ENCODE results near the gene COL9A1.

The COL9A1 gene

GRCh38 chr6:70274338-70274737 is 28.5 kb downstream of the COL9A1 start:
- H3K27me3 ChIP-seq (ENCODE audit: control insufficient read depth in 2 of 2, insufficient read depth in 2 of 2, low read length in 2 of 2), result no peaks in the 10 kb centered on the region
- no peaks in the 10 kb centered on the region for H3K4me1 ChIP-seq (ENCODE audit: control insufficient read depth in 2 of 2, insufficient read depth in 2 of 2, low read length in 2 of 2)
- H3K4me3 ChIP-seq (ENCODE audit: low read length in 2 of 2), result no peak overlapping the region
- H3K9ac ChIP-seq (ENCODE audit: low read depth in 1 of 2, low read length in 2 of 2), result no peak overlapping the region
- H3K9me3 ChIP-seq (ENCODE audit: control insufficient read depth in 2 of 2, low read length in 2 of 2), result no peaks in the 10 kb centered on the region
- H3K27ac ChIP-seq (ENCODE audit: low read depth in 2 of 2, low read length in 2 of 2), result no peak overlapping the region
- no peaks in the 10 kb centered on the region for H3K36me3 ChIP-seq (ENCODE audit: control insufficient read depth in 2 of 2, insufficient read depth in 2 of 2, low read length in 2 of 2)

GRCh38 chr6:70272071-70272470 is 30.8 kb downstream of the COL9A1 start:
- no peaks in the 10 kb centered on the region for H3K27me3 ChIP-seq (ENCODE audit: control insufficient read depth in 2 of 2, insufficient read depth in 2 of 2, low read length in 2 of 2)
- H3K36me3 ChIP-seq (ENCODE audit: control insufficient read depth in 2 of 2, insufficient read depth in 2 of 2, low read length in 2 of 2), result no peaks in the 10 kb centered on the region
- no peak overlapping the region for H3K9ac ChIP-seq (ENCODE audit: low read depth in 1 of 2, low read length in 2 of 2)
- no peak overlapping the region for H3K27ac ChIP-seq (ENCODE audit: low read depth in 2 of 2, low read length in 2 of 2)
- no peaks in the 10 kb centered on the region for H3K4me1 ChIP-seq (ENCODE audit: control insufficient read depth in 2 of 2, insufficient read depth in 2 of 2, low read length in 2 of 2)
- no peaks in the 10 kb centered on the region for H3K9me3 ChIP-seq (ENCODE audit: control insufficient read depth in 2 of 2, low read length in 2 of 2)
- H3K4me3 ChIP-seq (ENCODE audit: low read length in 2 of 2), result no peak overlapping the region

- H3K4me3 ChIP-seq (ENCODE audit: low read length in 2 of 2), result no peak overlapping the region
- no peak overlapping the region for H3K27ac ChIP-seq (ENCODE audit: low read depth in 2 of 2, low read length in 2 of 2)
- no peaks in the 10 kb centered on the region for H3K4me1 ChIP-seq (ENCODE audit: control insufficient read depth in 2 of 2, insufficient read depth in 2 of 2, low read length in 2 of 2)
- H3K36me3 ChIP-seq (ENCODE audit: control insufficient read depth in 2 of 2, insufficient read depth in 2 of 2, low read length in 2 of 2), result no peaks in the 10 kb centered on the region
- no peaks in the 10 kb centered on the region for H3K27me3 ChIP-seq (ENCODE audit: control insufficient read depth in 2 of 2, insufficient read depth in 2 of 2, low read length in 2 of 2)
- no peak overlapping the region for H3K9ac ChIP-seq (ENCODE audit: low read depth in 1 of 2, low read length in 2 of 2)
- H3K9me3 ChIP-seq (ENCODE audit: control insufficient read depth in 2 of 2, low read length in 2 of 2), result no peaks in the 10 kb centered on the region
Measured at GRCh38 chr6:70270287-70271005, 32.4 kb downstream of the COL9A1 start.

GRCh38 chr6:70266142-70266541 is 36.7 kb downstream of the COL9A1 start:
- no peaks in the 10 kb centered on the region for H3K36me3 ChIP-seq (ENCODE audit: control insufficient read depth in 2 of 2, insufficient read depth in 2 of 2, low read length in 2 of 2)
- no peak overlapping the region for H3K4me3 ChIP-seq (ENCODE audit: low read length in 2 of 2)
- no peaks in the 10 kb centered on the region for H3K27me3 ChIP-seq (ENCODE audit: control insufficient read depth in 2 of 2, insufficient read depth in 2 of 2, low read length in 2 of 2)
- no peak overlapping the region for H3K9ac ChIP-seq (ENCODE audit: low read depth in 1 of 2, low read length in 2 of 2)
- H3K9me3 ChIP-seq (ENCODE audit: control insufficient read depth in 2 of 2, low read length in 2 of 2), result no peaks in the 10 kb centered on the region
- H3K27ac ChIP-seq (ENCODE audit: low read depth in 2 of 2, low read length in 2 of 2), result no peak overlapping the region
- no peaks in the 10 kb centered on the region for H3K4me1 ChIP-seq (ENCODE audit: control insufficient read depth in 2 of 2, insufficient read depth in 2 of 2, low read length in 2 of 2)

GRCh38 chr6:70264306-70264705 is 38.6 kb downstream of the COL9A1 start:
- Histone ChIP-seq H3K27ac (ENCODE audit: low read depth in 2 of 2, low read length in 2 of 2) (no peak overlapping the region), H3K9ac (ENCODE audit: low read depth in 1 of 2, low read length in 2 of 2) (no peak overlapping the region), H3K36me3 (ENCODE audit: control insufficient read depth in 2 of 2, insufficient read depth in 2 of 2, low read length in 2 of 2) (no peaks in the 10 kb centered on the region), H3K27me3 (ENCODE audit: control insufficient read depth in 2 of 2, insufficient read depth in 2 of 2, low read length in 2 of 2) (no peaks in the 10 kb centered on the region), H3K4me1 (ENCODE audit: control insufficient read depth in 2 of 2, insufficient read depth in 2 of 2, low read length in 2 of 2) (no peaks in the 10 kb centered on the region), H3K9me3 (ENCODE audit: control insufficient read depth in 2 of 2, low read length in 2 of 2) (no peaks in the 10 kb centered on the region), H3K4me3 (ENCODE audit: low read length in 2 of 2) (no peak overlapping the region)

GRCh38 chr6:70258483-70258882 is 44.4 kb downstream of the COL9A1 start:
- H3K36me3 ChIP-seq (ENCODE audit: control insufficient read depth in 2 of 2, insufficient read depth in 2 of 2, low read length in 2 of 2), result no peaks in the 10 kb centered on the region
- H3K9ac ChIP-seq (ENCODE audit: low read depth in 1 of 2, low read length in 2 of 2), result no peak overlapping the region
- H3K27ac ChIP-seq (ENCODE audit: low read depth in 2 of 2, low read length in 2 of 2), result no peak overlapping the region
- H3K9me3 ChIP-seq (ENCODE audit: control insufficient read depth in 2 of 2, low read length in 2 of 2), result no peaks in the 10 kb centered on the region
- H3K27me3 ChIP-seq (ENCODE audit: control insufficient read depth in 2 of 2, insufficient read depth in 2 of 2, low read length in 2 of 2), result no peaks in the 10 kb centered on the region
- no peak overlapping the region for H3K4me3 ChIP-seq (ENCODE audit: low read length in 2 of 2)
- no peaks in the 10 kb centered on the region for H3K4me1 ChIP-seq (ENCODE audit: control insufficient read depth in 2 of 2, insufficient read depth in 2 of 2, low read length in 2 of 2)

GRCh38 chr6:70257768-70258273 is 45.1 kb downstream of the COL9A1 start:
- no peaks in the 10 kb centered on the region for H3K4me1 ChIP-seq (ENCODE audit: control insufficient read depth in 2 of 2, insufficient read depth in 2 of 2, low read length in 2 of 2)
- no peaks in the 10 kb centered on the region for H3K27me3 ChIP-seq (ENCODE audit: control insufficient read depth in 2 of 2, insufficient read depth in 2 of 2, low read length in 2 of 2)
- H3K36me3 ChIP-seq (ENCODE audit: control insufficient read depth in 2 of 2, insufficient read depth in 2 of 2, low read length in 2 of 2), result no peaks in the 10 kb centered on the region
- no peak overlapping the region for H3K27ac ChIP-seq (ENCODE audit: low read depth in 2 of 2, low read length in 2 of 2)
- no peaks in the 10 kb centered on the region for H3K9me3 ChIP-seq (ENCODE audit: control insufficient read depth in 2 of 2, low read length in 2 of 2)
- H3K4me3 ChIP-seq (ENCODE audit: low read length in 2 of 2), result no peak overlapping the region
- no peak overlapping the region for H3K9ac ChIP-seq (ENCODE audit: low read depth in 1 of 2, low read length in 2 of 2)

GRCh38 chr6:70254784-70255183 is 48.1 kb downstream of the COL9A1 start:
- no peak overlapping the region for H3K9ac ChIP-seq (ENCODE audit: low read depth in 1 of 2, low read length in 2 of 2)
- H3K9me3 ChIP-seq (ENCODE audit: control insufficient read depth in 2 of 2, low read length in 2 of 2), result no peaks in the 10 kb centered on the region
- no peak overlapping the region for H3K4me3 ChIP-seq (ENCODE audit: low read length in 2 of 2)
- no peaks in the 10 kb centered on the region for H3K36me3 ChIP-seq (ENCODE audit: control insufficient read depth in 2 of 2, insufficient read depth in 2 of 2, low read length in 2 of 2)
- H3K27ac ChIP-seq (ENCODE audit: low read depth in 2 of 2, low read length in 2 of 2), result no peak overlapping the region
- H3K27me3 ChIP-seq (ENCODE audit: control insufficient read depth in 2 of 2, insufficient read depth in 2 of 2, low read length in 2 of 2), result no peaks in the 10 kb centered on the region
- no peaks in the 10 kb centered on the region for H3K4me1 ChIP-seq (ENCODE audit: control insufficient read depth in 2 of 2, insufficient read depth in 2 of 2, low read length in 2 of 2)

- Histone ChIP-seq H3K36me3 (ENCODE audit: control insufficient read depth in 2 of 2, insufficient read depth in 2 of 2, low read length in 2 of 2) (no peaks in the 10 kb centered on the region), H3K4me1 (ENCODE audit: control insufficient read depth in 2 of 2, insufficient read depth in 2 of 2, low read length in 2 of 2) (no peaks in the 10 kb centered on the region), H3K9me3 (ENCODE audit: control insufficient read depth in 2 of 2, low read length in 2 of 2) (no peaks in the 10 kb centered on the region), H3K9ac (ENCODE audit: low read depth in 1 of 2, low read length in 2 of 2) (no peak overlapping the region), H3K4me3 (ENCODE audit: low read length in 2 of 2) (no peak overlapping the region), H3K27me3 (ENCODE audit: control insufficient read depth in 2 of 2, insufficient read depth in 2 of 2, low read length in 2 of 2) (no peaks in the 10 kb centered on the region), H3K27ac (ENCODE audit: low read depth in 2 of 2, low read length in 2 of 2) (no peak overlapping the region)
Measured at GRCh38 chr6:70253923-70254322, 49.0 kb downstream of the COL9A1 start.

- Histone ChIP-seq H3K4me1 (ENCODE audit: control insufficient read depth in 2 of 2, insufficient read depth in 2 of 2, low read length in 2 of 2) (no peaks in the 10 kb centered on the region), H3K27ac (ENCODE audit: low read depth in 2 of 2, low read length in 2 of 2) (no peak overlapping the region), H3K27me3 (ENCODE audit: control insufficient read depth in 2 of 2, insufficient read depth in 2 of 2, low read length in 2 of 2) (no peaks in the 10 kb centered on the region), H3K36me3 (ENCODE audit: control insufficient read depth in 2 of 2, insufficient read depth in 2 of 2, low read length in 2 of 2) (no peaks in the 10 kb centered on the region), H3K9me3 (ENCODE audit: control insufficient read depth in 2 of 2, low read length in 2 of 2) (no peaks in the 10 kb centered on the region), H3K4me3 (ENCODE audit: low read length in 2 of 2) (no peak overlapping the region), H3K9ac (ENCODE audit: low read depth in 1 of 2, low read length in 2 of 2) (no peak overlapping the region)
Measured at GRCh38 chr6:70252604-70253003, 50.3 kb downstream of the COL9A1 start.
